Duodenal mucosa (tissue), 2 donors: ENCODE measurements around the gene CEP85.
A peak's percentile ranks its signal among the peaks of the same experiment; 100 is the strongest.

Source experiments
- H3K27ac ChIP-seq: one replicate; pipeline ENCODE4 v1.7.0; 2013; ENCODE audit warnings: low read depth, low read length
- H3K27me3 ChIP-seq, 2 donors: one replicate each; pipeline ENCODE4 v1.7.0; 2013; ENCODE audit warnings: low read length in 2 of 2, control low read depth in 1 of 2; ENCODE audit not compliant: insufficient read depth in 2 of 2, control insufficient read depth in 1 of 2
- H3K36me3 ChIP-seq, 2 donors: one replicate each; pipeline ENCODE4 v1.7.0; 2013; ENCODE audit warnings: low read length in 2 of 2, control low read depth in 1 of 2; ENCODE audit not compliant: insufficient read depth in 2 of 2, control insufficient read depth in 1 of 2
- H3K4me1 ChIP-seq, 2 donors: one replicate each; pipeline ENCODE4 v1.7.0; 2013; ENCODE audit warnings: low read length in 2 of 2, control low read depth in 1 of 2; ENCODE audit not compliant: insufficient read depth in 2 of 2, control insufficient read depth in 1 of 2
- H3K4me3 ChIP-seq, 2 donors: one replicate each; pipeline ENCODE4 v1.7.0; 2013; ENCODE audit warnings: low read length in 2 of 2, low read depth in 1 of 2
- H3K9ac ChIP-seq, 2 donors: one replicate each; pipeline ENCODE4 v1.7.0; 2013; ENCODE audit warnings: low read length in 2 of 2, low read depth in 1 of 2
- H3K9me3 ChIP-seq, 2 donors: one replicate each; pipeline ENCODE4 v1.7.0; 2013; ENCODE audit warnings: low read length in 2 of 2, control low read depth in 1 of 2; ENCODE audit not compliant: control insufficient read depth in 1 of 2

The CEP85 gene, protein sequence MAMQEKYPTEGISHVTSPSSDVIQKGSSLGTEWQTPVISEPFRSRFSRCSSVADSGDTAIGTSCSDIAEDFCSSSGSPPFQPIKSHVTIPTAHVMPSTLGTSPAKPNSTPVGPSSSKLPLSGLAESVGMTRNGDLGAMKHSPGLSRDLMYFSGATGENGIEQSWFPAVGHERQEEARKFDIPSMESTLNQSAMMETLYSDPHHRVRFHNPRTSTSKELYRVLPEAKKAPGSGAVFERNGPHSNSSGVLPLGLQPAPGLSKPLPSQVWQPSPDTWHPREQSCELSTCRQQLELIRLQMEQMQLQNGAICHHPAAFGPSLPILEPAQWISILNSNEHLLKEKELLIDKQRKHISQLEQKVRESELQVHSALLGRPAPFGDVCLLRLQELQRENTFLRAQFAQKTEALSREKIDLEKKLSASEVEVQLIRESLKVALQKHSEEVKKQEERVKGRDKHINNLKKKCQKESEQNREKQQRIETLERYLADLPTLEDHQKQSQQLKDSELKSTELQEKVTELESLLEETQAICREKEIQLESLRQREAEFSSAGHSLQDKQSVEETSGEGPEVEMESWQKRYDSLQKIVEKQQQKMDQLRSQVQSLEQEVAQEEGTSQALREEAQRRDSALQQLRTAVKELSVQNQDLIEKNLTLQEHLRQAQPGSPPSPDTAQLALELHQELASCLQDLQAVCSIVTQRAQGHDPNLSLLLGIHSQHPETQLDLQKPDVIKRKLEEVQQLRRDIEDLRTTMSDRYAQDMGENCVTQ

DNA sequence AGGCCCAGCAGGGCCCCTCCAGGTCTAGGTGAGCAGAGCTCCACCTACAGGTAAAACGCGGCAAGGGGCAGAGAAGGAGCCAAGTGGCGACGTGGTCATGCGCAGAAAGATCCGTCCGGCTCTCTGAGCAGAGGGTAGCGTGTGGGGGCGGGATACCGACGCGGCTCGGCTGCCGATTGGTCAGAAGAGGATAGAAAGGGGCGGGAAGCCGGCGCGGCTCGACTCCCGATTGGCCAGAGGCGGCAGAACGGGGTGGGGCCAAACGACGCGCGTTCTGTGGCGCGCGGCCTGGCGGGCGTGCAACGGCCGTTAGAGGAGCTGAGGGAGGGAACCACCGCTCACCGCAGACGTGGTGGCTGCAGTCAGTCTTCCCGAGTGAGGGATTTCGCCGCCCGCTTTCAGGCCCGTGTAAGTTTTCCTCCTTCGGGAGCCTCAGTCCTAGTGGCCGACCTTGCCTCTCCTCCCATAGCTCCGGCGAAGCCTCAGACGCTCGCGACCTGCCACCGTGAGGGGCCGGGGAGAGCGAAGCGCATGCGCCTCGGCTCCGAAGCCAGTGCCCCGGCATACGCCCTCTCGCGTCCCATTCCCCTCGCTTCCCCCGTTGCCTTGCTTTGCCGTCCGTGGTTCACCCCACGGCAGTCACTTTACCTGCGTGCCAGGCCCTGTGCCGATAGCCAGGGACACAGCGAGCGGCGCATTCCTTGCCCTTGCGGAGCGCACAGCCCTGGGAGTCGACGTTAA, at the start of gene CEP85:
Gene CEP85, plus strand, starts transcription at position 298 of the 741 bp plus-strand sequence. CDS start 5,584 bp downstream, outside the sequence.
- Histone ChIP-seq H3K9ac (peak within 1 kb of the TSS; percentile 93 to 98), H3K27ac (peak within 1 kb of the TSS; percentile 79), H3K36me3 (no peaks in the 10 kb centered on the region), H3K27me3 (no peaks in the 10 kb centered on the region), H3K4me3 (peak within 1 kb of the TSS; percentile 93 to 95), H3K4me1 (peaks cover 17 to 18% of the 10 kb centered on the region in 2 donors), H3K9me3 (no peaks in the 10 kb centered on the region)

DNA sequence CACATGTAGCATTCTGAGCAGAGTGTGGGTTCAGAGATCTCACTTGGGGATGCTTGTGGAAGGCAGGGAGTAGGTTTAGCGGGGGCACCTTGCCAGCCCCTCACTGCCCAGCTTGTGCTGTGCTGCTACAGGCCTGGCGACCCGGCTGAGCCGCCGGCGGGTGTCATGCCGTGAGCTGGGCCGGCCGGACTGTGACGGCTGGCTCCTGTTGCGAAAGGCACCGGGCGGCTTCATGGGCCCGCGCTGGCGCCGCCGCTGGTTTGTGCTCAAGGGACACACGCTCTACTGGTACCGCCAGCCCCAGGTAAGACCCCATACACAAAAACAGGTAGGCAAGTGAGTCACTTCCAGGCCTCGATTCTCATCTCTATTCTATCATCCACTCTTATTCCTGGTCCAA, 49.1 kb upstream of the CEP85 start:
- no peak overlapping the region for H3K9ac ChIP-seq
- no peak overlapping the region for H3K4me3 ChIP-seq
- no peaks in the 10 kb centered on the region for H3K4me1 ChIP-seq
- no peaks in the 10 kb centered on the region for H3K9me3 ChIP-seq
- H3K27me3 ChIP-seq: no peaks in the 10 kb centered on the region
- H3K27ac ChIP-seq: no peak overlapping the region
- peaks cover 0 to 52% of the 10 kb centered on the region in 2 donors for H3K36me3 ChIP-seq

DNA sequence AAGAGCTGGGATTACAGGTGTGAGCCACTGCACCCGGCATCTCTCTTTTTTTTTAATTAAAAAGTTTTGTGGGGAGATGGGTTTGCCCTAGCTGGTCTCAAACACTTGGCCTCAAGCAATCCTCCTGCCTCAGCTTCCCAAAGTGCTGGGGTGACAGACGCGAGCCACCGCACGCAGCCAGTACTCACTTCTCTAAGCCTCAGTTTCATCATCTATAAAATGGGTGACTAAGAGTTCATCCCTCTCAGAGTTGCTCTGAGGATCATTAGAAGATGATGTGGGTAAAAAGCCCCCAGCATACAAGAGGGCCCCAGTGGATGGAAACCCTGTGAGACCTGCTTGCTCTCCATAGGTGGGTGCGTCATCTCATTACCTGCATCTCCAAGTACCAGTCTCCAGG, 46.1 kb upstream of the CEP85 start:
- Histone ChIP-seq H3K4me1 (no peaks in the 10 kb centered on the region), H3K27me3 (no peaks in the 10 kb centered on the region), H3K27ac (no peak overlapping the region), H3K9ac (no peak overlapping the region), H3K9me3 (no peaks in the 10 kb centered on the region), H3K36me3 (peaks cover 0 to 34% of the 10 kb centered on the region in 2 donors), H3K4me3 (no peak overlapping the region)

DNA sequence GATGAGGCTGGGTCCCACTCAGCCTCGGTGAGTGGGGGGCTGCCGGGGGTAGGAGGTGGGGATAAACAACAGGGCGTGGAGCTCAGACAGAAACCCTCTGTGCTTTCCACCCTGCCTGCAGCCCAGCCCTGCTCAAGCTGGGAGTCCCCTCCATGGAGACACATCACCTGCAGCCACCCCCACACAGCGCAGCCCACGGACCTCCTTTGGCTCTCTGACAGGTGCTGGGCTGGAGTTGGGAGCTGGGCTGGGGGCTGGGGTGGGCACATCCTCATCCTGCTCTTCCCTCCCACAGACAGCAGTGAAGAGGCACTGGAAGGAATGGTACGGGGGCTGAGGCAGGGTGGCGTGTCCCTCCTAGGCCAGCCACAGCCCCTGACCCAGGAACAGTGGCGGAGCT, 45.5 kb upstream of the CEP85 start:
- H3K9me3 ChIP-seq: no peaks in the 10 kb centered on the region
- H3K4me3 ChIP-seq: no peak overlapping the region
- H3K9ac ChIP-seq: no peak overlapping the region
- H3K36me3 ChIP-seq: peaks cover 0 to 29% of the 10 kb centered on the region in 2 donors
- no peaks in the 10 kb centered on the region for H3K4me1 ChIP-seq
- H3K27ac ChIP-seq: no peak overlapping the region
- no peaks in the 10 kb centered on the region for H3K27me3 ChIP-seq

DNA sequence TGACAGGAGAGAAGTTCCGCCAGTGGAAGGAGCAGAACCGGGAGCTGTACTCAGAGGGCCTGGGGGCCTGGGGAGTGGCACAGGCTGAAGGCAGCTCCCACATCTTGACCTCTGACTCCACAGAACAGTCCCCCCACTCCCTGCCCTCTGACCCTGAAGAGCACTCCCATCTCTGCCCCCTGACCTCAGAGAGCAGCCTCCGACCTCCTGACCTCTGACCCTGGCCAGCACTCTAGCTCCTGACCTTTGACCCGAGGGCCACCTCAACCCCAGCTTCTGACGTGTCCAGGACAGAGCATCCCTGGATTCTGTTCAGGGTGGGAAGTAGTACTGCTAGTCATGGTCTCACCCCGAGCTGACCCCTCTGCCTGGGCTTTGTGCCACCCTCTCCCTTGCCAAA, 44.7 kb upstream of the CEP85 start:
- no peaks in the 10 kb centered on the region for H3K9me3 ChIP-seq
- no peaks in the 10 kb centered on the region for H3K27me3 ChIP-seq
- no peak overlapping the region for H3K9ac ChIP-seq
- no peak overlapping the region for H3K27ac ChIP-seq
- H3K36me3 ChIP-seq: peaks cover 0 to 28% of the 10 kb centered on the region in 2 donors
- no peak overlapping the region for H3K4me3 ChIP-seq
- no peaks in the 10 kb centered on the region for H3K4me1 ChIP-seq

DNA sequence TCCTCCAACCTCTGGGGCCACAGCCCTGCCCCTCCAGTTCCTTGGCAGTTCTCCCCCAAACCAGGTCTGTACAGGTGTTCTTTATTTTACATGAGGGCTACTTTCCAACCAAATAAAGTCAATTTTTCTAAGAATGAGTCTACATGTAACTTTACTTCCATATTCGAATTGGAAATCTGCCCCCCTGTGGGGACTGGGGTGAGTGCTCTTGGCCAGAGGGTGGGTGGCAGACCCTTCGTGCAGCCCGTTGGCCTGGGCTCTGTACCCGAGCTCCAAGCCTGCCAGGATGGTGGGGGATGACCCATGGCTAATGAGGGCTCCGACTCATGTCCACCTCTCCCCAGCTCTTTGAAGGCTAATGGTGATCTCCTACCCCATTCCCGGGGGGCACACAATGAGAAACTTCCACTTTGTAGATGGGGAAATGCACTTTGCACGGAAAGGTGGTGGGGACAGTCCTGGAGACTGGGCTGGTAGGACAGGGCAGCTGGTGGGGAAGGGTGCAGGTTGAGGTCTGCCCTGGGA, 44.2 kb upstream of the CEP85 start:
- H3K27me3 ChIP-seq: no peaks in the 10 kb centered on the region
- H3K9me3 ChIP-seq: no peaks in the 10 kb centered on the region
- H3K36me3 ChIP-seq: peaks cover 0 to 24% of the 10 kb centered on the region in 2 donors
- H3K9ac ChIP-seq: no peak overlapping the region
- H3K4me3 ChIP-seq: no peak overlapping the region
- no peaks in the 10 kb centered on the region for H3K4me1 ChIP-seq
- H3K27ac ChIP-seq: no peak overlapping the region

DNA sequence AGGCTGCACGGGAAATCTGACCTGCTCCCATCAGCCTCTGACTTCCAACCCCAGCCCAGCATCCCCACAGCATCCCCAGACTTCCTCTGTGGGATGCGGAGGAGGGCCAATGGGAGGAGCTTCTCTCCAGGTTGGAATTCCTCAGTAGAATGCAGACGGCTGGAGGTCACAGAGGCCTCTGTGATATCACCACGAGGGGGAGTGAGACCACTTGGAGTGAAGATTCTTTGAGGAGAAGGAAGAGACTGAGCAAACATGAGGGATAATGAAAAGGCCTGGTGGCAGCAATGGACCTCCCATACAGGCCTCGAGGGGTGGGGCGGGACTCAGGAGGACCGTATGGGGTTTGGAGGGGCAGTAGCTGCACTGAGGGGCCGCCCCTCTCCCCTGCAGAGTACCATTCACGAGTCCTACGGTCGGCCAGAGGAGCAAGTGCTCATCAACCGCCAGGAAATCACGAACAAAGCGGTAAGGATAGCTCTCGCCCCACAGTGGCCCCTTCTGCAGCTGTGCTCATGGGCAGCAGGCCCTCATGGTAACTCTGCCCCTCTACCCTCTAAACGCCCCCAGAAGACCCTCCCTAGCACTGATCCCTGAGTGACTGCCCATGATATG, 43.5 kb upstream of the CEP85 start, which contains the start of gene CATSPER4:
Gene CATSPER4, plus strand, starts transcription at position 230 of the 615 bp plus-strand sequence. Its CDS starts 26 bp downstream, at position 256.
- Histone ChIP-seq H3K27ac (no peak within 1 kb of the TSS), H3K9me3 (no peaks in the 10 kb centered on the region), H3K4me1 (no peaks in the 10 kb centered on the region), H3K4me3 (no peak within 1 kb of the TSS), H3K36me3 (peaks cover 0 to 21% of the 10 kb centered on the region in 2 donors), H3K27me3 (no peaks in the 10 kb centered on the region), H3K9ac (no peak within 1 kb of the TSS)

DNA sequence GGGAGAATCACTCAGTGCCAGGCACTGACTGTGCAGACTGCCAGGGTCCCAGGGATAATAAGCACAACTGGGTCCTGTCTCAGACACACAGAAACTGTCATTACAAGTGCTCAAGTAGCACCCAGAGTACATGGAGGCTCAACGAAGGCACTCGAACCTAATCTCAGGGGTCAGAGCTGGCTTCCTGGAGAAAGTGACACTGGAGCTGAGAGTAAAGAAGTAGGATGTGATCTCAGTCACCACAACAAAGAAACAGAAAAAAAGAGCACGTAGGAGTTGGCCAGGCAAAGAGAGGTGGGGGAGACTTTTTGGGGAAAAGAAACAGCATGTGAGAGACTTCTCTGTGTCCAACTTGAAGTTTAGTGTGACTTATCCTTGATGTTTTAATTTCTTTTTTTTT, 42.3 kb upstream of the CEP85 start:
- Histone ChIP-seq H3K4me3 (no peak overlapping the region), H3K27ac (no peak overlapping the region), H3K9me3 (no peaks in the 10 kb centered on the region), H3K36me3 (peaks cover 0 to 20% of the 10 kb centered on the region in 2 donors), H3K4me1 (no peaks in the 10 kb centered on the region), H3K9ac (no peak overlapping the region), H3K27me3 (no peaks in the 10 kb centered on the region)

DNA sequence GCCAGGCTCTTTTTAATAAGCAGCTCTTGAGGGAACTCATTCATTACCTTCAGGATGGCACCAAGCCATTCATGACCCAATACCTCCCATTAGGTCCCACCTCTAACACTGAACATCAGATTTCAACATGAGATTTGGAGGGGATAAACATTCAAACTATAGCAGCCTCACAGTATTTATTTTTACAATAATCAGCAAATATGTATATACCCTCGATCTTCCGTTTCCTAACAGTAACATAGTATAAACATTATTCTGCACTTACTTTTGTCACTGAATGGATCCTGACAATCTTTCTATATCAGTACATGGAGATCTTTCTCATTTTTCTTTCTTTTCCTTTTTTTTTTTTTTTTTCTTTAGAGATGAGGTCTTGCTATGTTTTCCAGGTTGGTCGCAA, 38.2 kb upstream of the CEP85 start:
- no peaks in the 10 kb centered on the region for H3K27me3 ChIP-seq

More for the DNA sequence above, 38.2 kb upstream of the CEP85 start:
- Histone ChIP-seq H3K36me3 (no peaks in the 10 kb centered on the region), H3K27ac (no peak overlapping the region), H3K4me1 (no peaks in the 10 kb centered on the region), H3K9ac (no peak overlapping the region), H3K4me3 (no peak overlapping the region), H3K9me3 (no peaks in the 10 kb centered on the region)
